Bronchial epithelial cell (primary cell): Measurements from ENCODE around the gene PCAT7. TPM values are rescaled to one million over a fixed set of nuclear protein-coding genes. Genes with fewer than 3 reads are reported as not detected.
A peak's percentile ranks its signal among the peaks of the same experiment; 100 is the strongest.
"Not testable (repeated sequence)": the region's sequence is repeated elsewhere in the genome, so short reads cannot be mapped to it uniquely, and the experiment has no call there.

ENCODE experiments used
- DNase-seq: peaks from one replicate; pipeline ENCODE4 v3.0.0-alpha.2; 2010; ENCODE audit warnings: low read depth
- FAIRE-seq: peaks from 2 replicates; lab custom pipeline; 2011; peaks lifted over from hg19 to GRCh38; lab: Jason Lieb, UNC
- H3K27me3 ChIP-seq: 2 replicates; pipeline ENCODE4 v1.5.1; 2011; ENCODE audit warnings: low read length; ENCODE audit not compliant: control insufficient read depth, insufficient read depth
- H3K36me3 ChIP-seq: 2 replicates; pipeline ENCODE4 v1.5.1; 2011; ENCODE audit warnings: low read length; ENCODE audit not compliant: control insufficient read depth, insufficient read depth
- H3K4me3 ChIP-seq: 2 replicates; pipeline ENCODE4 v1.5.1; 2011; ENCODE audit warnings: mild to moderate bottlenecking, low read depth, low read length, control low read depth
- total RNA-seq: library from RNA; depleted of rRNA; stranded (reverse); fragments of >200 nt; gene quantifications from 2 replicates; pipeline ENCODE4 v1.2.1, GENCODE V29; 2014
- TF ChIP-seq, protein P1 (sequence below): IDR thresholded peaks from 2 replicates; pipeline ENCODE4 v1.5.1; 2011; ENCODE audit warnings: mild to moderate bottlenecking, moderate library complexity, low read length, control low read depth, inconsistent platforms; ENCODE audit not compliant: insufficient read depth, severe bottlenecking

Gene PCAT7
- total RNA-seq: not detected in 2 replicates

- no peaks in the 10 kb centered on the region for H3K27me3 ChIP-seq
- DNase-seq: peak; percentile 42
- TF ChIP-seq, protein P1, sequence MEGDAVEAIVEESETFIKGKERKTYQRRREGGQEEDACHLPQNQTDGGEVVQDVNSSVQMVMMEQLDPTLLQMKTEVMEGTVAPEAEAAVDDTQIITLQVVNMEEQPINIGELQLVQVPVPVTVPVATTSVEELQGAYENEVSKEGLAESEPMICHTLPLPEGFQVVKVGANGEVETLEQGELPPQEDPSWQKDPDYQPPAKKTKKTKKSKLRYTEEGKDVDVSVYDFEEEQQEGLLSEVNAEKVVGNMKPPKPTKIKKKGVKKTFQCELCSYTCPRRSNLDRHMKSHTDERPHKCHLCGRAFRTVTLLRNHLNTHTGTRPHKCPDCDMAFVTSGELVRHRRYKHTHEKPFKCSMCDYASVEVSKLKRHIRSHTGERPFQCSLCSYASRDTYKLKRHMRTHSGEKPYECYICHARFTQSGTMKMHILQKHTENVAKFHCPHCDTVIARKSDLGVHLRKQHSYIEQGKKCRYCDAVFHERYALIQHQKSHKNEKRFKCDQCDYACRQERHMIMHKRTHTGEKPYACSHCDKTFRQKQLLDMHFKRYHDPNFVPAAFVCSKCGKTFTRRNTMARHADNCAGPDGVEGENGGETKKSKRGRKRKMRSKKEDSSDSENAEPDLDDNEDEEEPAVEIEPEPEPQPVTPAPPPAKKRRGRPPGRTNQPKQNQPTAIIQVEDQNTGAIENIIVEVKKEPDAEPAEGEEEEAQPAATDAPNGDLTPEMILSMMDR: peak; percentile 47
- no peaks in the 10 kb centered on the region for H3K36me3 ChIP-seq
- FAIRE-seq: no peak
- H3K4me3 ChIP-seq: peak within 1 kb of the TSS; percentile 5
Observed at GRCh38 chr9:94554439-94555331, at the start of gene PCAT7. Gene PCAT7 (plus strand): TSS chr9:94555083.

DNA sequence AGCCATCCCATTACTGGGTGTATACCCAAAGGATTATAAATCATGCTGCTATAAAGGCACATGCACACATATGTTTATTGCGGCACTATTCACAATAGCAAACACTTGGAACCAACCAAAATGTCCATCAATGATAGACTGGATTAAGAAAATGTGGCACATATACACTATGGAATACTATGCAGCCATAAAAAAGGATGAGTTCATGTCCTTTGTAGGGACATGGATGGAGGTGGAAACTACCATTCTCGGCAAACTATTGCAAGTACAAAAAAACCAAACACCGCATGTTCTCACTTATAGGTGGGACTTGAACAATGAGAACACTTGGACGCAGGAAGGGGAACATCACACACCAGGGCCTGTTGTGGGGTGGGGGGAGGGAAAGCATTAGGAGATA is 48.5 kb upstream of the PCAT7 start:
- not testable (repeated sequence) for H3K36me3 ChIP-seq, H3K4me3 ChIP-seq, DNase-seq, FAIRE-seq, H3K27me3 ChIP-seq

DNA sequence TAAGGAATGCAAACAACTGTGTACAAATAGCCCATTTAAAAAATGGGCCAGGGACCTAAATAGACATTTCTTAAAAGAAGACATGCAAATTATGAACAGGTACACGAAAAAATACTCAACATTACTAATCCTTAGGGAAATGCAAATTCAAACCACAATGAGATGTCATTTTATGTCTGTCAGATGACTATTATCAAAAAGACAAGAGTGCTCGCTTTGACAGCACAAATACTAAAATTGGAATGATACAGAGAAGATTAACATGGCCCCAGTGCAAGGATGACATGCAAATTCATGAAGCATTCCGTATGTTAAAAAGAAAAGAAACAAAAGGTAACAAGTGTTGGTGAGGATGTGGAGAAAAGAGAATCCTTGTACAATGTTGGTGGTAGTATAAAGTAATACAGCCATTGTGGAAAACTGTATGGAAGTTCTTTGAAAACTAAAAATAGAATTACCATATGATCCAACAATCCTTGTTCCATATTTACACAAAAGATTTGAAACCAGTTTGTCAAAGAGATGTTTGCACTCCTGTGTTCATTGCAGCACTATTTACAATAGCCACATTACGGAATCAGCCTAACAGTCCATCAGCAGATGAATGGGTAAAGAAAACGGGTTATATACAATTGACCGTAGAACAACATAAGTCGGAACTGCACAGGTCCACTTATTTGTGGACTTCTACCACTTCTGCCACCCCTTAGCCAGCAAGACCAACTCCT is 47.2 kb upstream of the PCAT7 start:
- Histone ChIP-seq H3K27me3 (no peaks in the 10 kb centered on the region), H3K36me3 (no peaks in the 10 kb centered on the region), H3K4me3 (no peak overlapping the region)
- TF ChIP-seq, protein P1: no peak
- no peak for FAIRE-seq
- no peak for DNase-seq

- DNase-seq (no peak), FAIRE-seq (no peak)
- TF ChIP-seq, protein P1: no peak
- no peaks in the 10 kb centered on the region for H3K27me3 ChIP-seq
- no peaks in the 10 kb centered on the region for H3K36me3 ChIP-seq
- no peak overlapping the region for H3K4me3 ChIP-seq
Observed at GRCh38 chr9:94511134-94511954, 43.5 kb upstream of the PCAT7 start.

GRCh38 chr9:94511955-94512265 is 43.0 kb upstream of the PCAT7 start:
- no peak for FAIRE-seq
- no peak overlapping the region for H3K4me3 ChIP-seq
- TF ChIP-seq, protein P1: no peak
- no peaks in the 10 kb centered on the region for H3K27me3 ChIP-seq
- no peak for DNase-seq
- no peaks in the 10 kb centered on the region for H3K36me3 ChIP-seq
